ENCODE data around the gene MNT.

The MNT gene

DNA sequence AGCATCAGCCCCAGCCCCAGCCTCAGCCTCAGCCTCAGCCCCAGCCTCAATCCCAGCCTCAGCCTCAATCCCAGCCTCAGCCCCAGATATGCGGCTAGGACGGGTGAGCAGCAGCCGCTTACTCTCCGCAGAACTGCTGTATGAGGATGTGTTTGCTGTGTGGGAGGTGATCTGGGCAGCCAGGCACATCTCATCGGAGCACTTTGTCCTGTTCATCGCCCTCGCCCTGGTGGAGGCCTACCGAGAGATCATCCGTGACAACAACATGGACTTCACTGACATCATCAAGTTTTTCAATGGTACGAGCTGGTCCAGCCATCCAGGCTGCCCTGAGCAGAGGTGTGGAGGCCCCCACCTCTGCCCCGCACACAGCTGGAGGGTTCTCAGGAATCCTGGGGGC lies 22.0 kb downstream of the MNT start:
- Histone ChIP-seq H3K36me3 (peaks cover 48% of the 10 kb centered on the region), H3K27ac (no peak overlapping the region), H3K9me3 (ENCODE audit: severe bottlenecking) (no peaks in the 10 kb centered on the region), H3K27me3 (ENCODE audit: insufficient read depth, low read depth, severe bottlenecking) (no peaks in the 10 kb centered on the region), H3K4me3 (ENCODE audit: low read depth, low read length) (no peak overlapping the region)
- TF ChIP-seq, protein P1, sequence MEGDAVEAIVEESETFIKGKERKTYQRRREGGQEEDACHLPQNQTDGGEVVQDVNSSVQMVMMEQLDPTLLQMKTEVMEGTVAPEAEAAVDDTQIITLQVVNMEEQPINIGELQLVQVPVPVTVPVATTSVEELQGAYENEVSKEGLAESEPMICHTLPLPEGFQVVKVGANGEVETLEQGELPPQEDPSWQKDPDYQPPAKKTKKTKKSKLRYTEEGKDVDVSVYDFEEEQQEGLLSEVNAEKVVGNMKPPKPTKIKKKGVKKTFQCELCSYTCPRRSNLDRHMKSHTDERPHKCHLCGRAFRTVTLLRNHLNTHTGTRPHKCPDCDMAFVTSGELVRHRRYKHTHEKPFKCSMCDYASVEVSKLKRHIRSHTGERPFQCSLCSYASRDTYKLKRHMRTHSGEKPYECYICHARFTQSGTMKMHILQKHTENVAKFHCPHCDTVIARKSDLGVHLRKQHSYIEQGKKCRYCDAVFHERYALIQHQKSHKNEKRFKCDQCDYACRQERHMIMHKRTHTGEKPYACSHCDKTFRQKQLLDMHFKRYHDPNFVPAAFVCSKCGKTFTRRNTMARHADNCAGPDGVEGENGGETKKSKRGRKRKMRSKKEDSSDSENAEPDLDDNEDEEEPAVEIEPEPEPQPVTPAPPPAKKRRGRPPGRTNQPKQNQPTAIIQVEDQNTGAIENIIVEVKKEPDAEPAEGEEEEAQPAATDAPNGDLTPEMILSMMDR (IDR thresholded peaks at IDR 0.05; ENCODE audit: low read depth, low read length) = no peak
- DNase-seq = no peak

DNA sequence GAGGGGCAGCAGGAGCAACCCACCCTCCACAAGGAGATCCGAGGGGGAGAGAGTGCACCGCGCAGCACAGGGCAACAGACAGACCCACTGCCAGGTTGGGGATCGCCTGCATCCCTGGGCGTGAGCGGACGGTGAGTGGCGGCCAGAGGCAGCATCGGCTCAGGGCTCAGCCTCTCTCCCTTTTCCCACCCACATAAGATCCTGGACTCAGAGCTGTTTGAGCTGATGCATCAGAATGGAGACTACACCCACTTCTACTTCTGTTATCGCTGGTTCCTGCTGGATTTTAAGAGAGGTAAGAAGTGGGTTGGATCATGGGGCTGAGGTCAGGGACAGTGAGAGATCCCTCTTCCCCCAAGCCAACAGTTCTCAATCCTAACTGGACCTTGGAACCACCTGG lies 23.2 kb downstream of the MNT start:
- H3K27me3 ChIP-seq (ENCODE audit: insufficient read depth, low read depth, severe bottlenecking) = no peaks in the 10 kb centered on the region
- H3K36me3 ChIP-seq = peaks cover 48% of the 10 kb centered on the region
- TF ChIP-seq, protein P1 (IDR thresholded peaks at IDR 0.05; ENCODE audit: low read depth, low read length) = no peak

GRCh38 chr17:2376107-2376506 lies 24.8 kb downstream of the MNT start:
- Histone ChIP-seq H3K36me3 (peaks cover 48% of the 10 kb centered on the region), H3K9me3 (ENCODE audit: severe bottlenecking) (no peaks in the 10 kb centered on the region), H3K27me3 (ENCODE audit: insufficient read depth, low read depth, severe bottlenecking) (no peaks in the 10 kb centered on the region), H3K27ac (no peak overlapping the region), H3K4me3 (ENCODE audit: low read depth, low read length) (no peak overlapping the region)
- no peak for DNase-seq
- TF ChIP-seq, protein P1 (IDR thresholded peaks at IDR 0.05; ENCODE audit: low read depth, low read length) = no peak

More for the DNA sequence above, 23.2 kb downstream of the MNT start:
- no peak for DNase-seq
- no peak overlapping the region for H3K4me3 ChIP-seq (ENCODE audit: low read depth, low read length)
- H3K9me3 ChIP-seq (ENCODE audit: severe bottlenecking) = no peaks in the 10 kb centered on the region
- no peak overlapping the region for H3K27ac ChIP-seq

GRCh38 chr17:2375406-2375805 lies 25.5 kb downstream of the MNT start:
- H3K27ac ChIP-seq = no peak overlapping the region
- H3K4me3 ChIP-seq (ENCODE audit: low read depth, low read length) = no peak overlapping the region
- no peak for DNase-seq
- no peaks in the 10 kb centered on the region for H3K27me3 ChIP-seq (ENCODE audit: insufficient read depth, low read depth, severe bottlenecking)
- no peaks in the 10 kb centered on the region for H3K9me3 ChIP-seq (ENCODE audit: severe bottlenecking)
- H3K36me3 ChIP-seq = peaks cover 41% of the 10 kb centered on the region
- TF ChIP-seq, protein P1 (IDR thresholded peaks at IDR 0.05; ENCODE audit: low read depth, low read length) = no peak

DNA sequence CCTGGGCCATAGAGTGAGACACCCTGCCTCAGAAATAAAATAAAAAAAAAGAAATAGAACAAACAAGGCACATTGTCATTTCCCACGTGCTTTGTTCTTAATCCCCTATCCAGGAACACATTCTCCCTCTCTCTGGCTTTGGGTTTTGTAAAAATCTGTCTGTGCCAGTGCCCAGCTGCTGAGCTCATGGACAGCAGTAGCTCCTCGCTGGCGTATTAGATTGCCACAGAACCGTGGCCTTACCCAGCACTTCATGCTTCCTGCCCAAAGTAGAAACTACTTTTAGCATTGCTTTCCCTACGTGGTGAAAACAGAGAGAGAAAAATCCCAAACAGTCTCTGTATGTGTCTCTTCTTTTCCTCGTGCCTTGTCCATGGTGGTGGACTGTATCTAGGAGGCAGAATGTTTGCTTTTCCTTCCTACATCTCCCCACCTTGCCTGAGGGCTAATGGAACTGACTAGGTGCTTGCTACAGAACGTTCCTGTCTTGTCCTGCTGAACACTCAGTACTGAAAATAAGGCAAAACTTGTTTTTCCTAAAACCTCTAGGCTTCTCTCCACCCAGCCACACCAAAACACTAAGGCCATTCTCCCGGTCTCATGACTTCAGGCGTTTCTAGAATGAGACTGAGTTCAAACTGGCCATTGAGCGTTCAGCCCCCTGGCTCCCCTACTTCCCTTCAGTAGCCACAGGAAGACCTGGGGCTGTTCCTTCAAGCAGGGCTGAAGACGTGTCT lies 26.1 kb downstream of the MNT start:
- Histone ChIP-seq H3K27me3 (ENCODE audit: insufficient read depth, low read depth, severe bottlenecking) (no peaks in the 10 kb centered on the region), H3K4me3 (ENCODE audit: low read depth, low read length) (no peak overlapping the region), H3K27ac (no peak overlapping the region), H3K9me3 (ENCODE audit: severe bottlenecking) (no peaks in the 10 kb centered on the region), H3K36me3 (peaks cover 37% of the 10 kb centered on the region)
- no peak for DNase-seq
- TF ChIP-seq, protein P1 (IDR thresholded peaks at IDR 0.05; ENCODE audit: low read depth, low read length) = no peak

DNA sequence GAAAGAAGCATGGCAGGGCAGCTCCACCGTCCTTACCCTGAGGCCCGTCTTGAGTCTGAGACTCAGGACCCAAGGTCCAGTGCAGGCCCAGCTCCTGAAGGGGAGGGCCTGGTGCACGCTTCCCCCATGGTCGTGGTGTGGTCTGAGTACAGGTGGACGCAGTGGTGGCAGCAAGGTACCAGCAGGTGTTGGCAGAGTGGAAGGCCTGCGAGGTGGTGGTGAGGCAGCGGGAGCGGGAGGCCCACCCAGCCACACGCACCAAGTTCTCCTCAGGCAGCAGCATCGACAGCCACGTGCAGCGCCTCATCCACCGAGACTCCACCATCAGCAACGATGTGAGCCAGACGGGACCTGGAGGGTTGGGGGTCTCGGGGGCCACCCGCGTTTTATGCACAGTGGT lies 27.7 kb downstream of the MNT start:
- TF ChIP-seq, protein P1 (IDR thresholded peaks at IDR 0.05; ENCODE audit: low read depth, low read length) = no peak
- DNase-seq = no peak
- no peak overlapping the region for H3K27ac ChIP-seq
- H3K9me3 ChIP-seq (ENCODE audit: severe bottlenecking) = no peaks in the 10 kb centered on the region
- H3K36me3 ChIP-seq = peaks cover 27% of the 10 kb centered on the region
- H3K27me3 ChIP-seq (ENCODE audit: insufficient read depth, low read depth, severe bottlenecking) = no peaks in the 10 kb centered on the region
- no peak overlapping the region for H3K4me3 ChIP-seq (ENCODE audit: low read depth, low read length)
